Measurements from ENCODE around the gene PPARG.
"Not testable (repeated sequence)": the region's sequence is repeated elsewhere in the genome, so short reads cannot be mapped to it uniquely, and the experiment has no call there.

The PPARG gene

DNA sequence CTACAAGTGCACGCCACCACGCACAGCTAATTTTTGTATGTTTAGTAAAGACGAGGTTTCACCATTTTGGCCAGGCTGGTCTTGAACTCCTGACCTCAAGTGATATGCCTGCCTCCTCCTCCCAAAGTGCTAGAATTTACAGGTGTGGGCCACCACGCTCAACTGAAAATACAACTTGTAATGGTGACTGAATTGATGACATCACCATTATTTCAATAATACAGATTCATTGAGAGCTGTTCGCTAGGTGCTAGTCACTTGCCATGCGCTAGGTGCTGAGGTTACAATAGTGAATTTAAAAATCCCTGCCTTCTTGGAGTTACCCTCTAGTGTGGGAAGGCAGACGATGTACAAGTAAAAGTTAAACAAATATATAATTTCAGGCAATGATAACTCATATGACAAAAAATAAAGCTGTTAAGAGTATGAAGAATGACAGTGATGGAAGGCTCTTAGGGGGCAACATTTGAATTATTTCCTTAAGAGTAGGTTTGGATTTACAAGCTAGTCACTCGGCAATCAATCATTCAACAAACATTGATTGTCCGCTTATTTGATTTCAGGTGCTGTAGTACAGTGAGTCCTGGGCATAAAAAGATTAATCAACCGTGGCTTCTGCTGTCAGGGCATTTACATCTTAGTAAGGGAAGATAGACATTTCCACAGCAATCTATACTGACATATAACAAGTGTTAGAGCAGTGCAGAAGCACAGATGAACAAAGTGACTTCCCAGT, 9.1 kb upstream of the PPARG start:
- no peak for DNase-seq

DNA sequence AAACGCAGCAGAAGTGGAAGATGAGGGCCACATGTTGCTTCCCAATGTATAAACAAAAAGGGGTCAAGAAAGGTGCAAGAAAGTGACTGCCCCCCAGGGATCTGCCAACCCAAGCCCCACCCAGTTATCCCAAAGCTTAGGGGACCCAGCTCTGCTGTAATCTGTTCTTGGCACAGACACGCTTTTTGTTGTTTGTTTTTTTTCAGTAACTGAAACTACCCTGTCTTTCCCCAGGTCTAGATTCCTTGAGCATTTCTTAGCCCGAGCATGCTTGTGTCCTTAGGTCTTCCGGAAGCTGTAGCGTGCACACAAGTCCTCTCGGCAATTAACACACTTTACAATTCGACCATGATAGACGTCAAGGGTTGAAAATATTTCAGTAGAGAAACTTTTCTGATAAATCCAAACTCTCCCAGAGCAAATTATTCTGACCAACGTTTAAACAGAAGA, 8.5 kb upstream of the PPARG start:
- no peak for DNase-seq

GRCh38 chr3:12284591-12284990, 4.3 kb upstream of the PPARG start:
- no peak for DNase-seq

DNA sequence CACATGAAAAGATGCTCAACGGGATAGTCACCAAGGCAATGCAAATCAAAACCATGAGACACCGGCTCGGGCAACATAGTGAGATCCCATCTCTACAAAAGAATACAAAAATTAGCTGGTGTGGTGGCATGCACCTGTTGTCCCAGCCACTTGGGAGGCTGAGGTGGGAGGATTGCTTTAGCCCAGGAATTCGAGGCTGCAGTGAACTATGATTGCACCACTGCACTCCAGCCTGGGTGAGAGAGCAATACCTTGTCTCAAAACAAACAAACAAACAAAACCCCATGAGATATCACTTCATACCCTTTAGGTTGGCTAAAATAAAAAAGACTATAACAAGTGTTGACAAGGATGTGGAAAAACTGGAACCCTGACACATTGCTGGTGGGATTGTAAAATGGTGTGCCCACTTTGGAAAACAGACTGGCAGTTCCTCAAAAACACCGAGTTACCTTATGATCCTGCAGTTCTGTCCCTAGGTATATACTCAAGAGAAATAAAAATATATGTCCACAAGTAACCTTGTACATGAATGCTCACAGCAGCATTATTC, 3.8 kb upstream of the PPARG start:
- DNase-seq, result no peak

- DNase-seq, result not testable (repeated sequence)
Observed at GRCh38 chr3:12285779-12286178, 3.1 kb upstream of the PPARG start.

- no peak for DNase-seq
Observed at GRCh38 chr3:12286504-12286903, 2.4 kb upstream of the PPARG start.

GRCh38 chr3:12286927-12287726, 1.7 kb upstream of the PPARG start:
- no peak for DNase-seq

- DNase-seq, result no peak
Observed at GRCh38 chr3:12287727-12288181, 1.1 kb upstream of the PPARG start.

GRCh38 chr3:12289524-12289923, 654 bp downstream of the PPARG start:
- DNase-seq, result no peak

DNA sequence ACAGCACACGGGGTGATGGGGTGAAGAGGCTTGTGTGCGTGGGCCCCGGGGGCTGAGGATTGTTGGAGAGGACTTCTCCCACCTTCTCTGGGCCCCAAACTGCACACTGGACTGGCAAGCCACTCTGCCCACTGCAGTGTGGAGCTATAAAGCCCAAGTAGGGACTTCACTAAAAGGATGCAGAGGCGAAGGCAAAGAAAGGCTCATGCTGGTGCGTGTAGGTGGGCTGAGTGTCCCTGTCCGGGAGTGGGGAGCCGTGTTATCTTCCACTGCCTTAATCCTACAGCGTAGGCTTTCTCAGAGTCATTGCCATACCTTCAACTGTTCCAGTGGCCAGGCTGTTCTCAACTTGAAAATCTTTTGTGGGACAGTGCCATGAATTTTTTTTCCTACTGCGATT, 3.9 kb downstream of the PPARG start:
- DNase-seq, result no peak

- no peak for DNase-seq
Observed at GRCh38 chr3:12294885-12295580, 6.2 kb downstream of the PPARG start.

DNA sequence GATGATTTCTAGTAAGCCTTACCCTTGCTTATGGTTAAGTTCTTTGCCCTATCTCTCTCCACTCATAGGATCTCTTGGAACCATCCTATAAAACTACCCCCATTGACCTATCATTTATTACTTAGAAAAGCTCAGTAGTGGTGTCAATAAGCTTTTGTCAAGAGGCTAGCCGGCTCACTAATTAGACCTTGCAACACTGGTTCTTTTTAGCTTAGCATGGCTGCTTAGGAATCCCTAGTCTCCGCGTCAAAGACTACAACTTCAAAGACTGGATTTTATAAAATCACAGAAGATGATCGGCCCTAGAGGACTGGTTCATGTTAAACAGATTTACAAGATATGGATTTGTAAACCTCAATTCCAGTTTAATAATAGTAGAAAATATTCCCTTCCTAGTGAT, 7.6 kb downstream of the PPARG start:
- DNase-seq, result no peak

DNA sequence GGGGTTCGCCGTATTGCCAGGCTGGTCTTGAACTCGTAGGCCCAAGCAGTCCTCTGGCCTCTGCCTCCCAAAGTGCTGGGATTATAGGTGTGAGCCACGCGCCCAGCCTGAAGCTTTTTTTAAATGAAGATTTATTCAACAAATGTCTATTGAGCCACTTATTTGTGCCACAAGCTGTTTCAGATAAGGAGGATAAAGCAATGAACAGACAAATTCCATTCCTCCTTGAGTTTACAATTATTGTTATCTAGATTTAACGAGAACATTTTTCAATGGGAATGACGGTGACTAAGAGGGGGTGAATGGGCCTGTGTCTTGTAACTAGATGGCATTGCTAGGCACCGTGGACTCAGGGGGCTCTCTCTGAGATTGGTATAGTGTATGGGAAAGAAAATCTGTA, 10.2 kb downstream of the PPARG start:
- DNase-seq, result no peak

DNA sequence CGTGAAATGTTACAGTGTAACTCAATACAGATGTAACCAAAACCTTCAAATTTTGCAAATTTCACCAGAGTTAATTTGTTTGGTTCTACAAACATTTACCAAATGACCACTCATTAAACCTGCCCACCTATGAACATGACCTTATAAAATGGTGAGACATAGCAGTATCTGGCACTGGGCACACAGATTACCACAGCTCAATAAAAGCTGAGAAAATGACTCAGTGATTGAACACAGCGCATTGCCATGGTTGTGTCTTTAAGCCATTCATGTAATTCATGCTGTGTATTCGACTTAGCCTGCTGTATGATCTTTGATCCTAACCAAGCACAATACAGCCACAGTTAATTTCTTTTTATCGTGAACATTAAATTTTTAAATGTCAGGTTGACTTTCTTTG, 11.3 kb downstream of the PPARG start:
- DNase-seq, result no peak

GRCh38 chr3:12301031-12301430, 12.2 kb downstream of the PPARG start:
- no peak for DNase-seq

- DNase-seq, result no peak
Observed at GRCh38 chr3:12301513-12301912, 12.6 kb downstream of the PPARG start.

- DNase-seq, result no peak
Observed at GRCh38 chr3:12302564-12302963, 13.7 kb downstream of the PPARG start.

GRCh38 chr3:12303534-12303933, 14.7 kb downstream of the PPARG start:
- DNase-seq, result no peak

DNA sequence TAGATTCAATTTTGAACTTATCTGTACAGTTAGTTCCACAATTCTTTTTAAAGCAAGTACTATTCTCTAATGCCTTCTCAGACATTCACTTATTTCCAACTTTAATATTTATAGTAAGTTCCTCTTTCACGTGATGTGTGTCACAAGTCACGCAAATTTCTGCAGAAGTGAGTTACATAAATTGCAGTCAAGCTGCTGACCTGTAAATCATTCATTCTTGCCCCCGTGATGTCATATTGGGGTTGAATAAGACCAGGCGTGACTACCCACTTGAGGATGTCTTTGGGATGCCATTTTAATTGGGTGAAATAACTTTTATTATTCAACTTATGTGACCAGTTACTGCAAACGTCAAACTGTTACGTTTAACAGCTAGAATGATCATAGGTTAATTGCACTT, 15.1 kb downstream of the PPARG start:
- no peak for DNase-seq

DNA sequence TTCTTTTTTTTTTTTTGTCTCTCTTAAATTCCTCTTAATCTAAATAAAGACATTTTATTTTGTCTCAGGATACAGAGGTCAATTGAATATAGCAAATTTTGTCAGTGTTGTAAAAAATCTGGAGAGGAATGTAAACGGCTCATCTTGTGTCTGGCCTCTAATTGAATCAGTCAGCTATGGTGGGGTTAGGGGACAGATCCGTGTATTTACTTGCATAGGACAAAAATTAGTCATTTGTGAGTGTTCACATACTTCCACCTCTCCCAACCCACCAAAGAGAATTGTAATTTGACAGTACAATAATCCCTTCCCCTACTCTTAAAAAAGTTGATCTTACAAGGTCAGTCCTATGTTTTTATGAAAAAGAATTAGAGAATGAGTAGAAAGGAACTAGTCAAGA, 18.3 kb downstream of the PPARG start:
- no peak for DNase-seq

GRCh38 chr3:12308517-12308916, 19.6 kb downstream of the PPARG start:
- DNase-seq, result no peak

DNA sequence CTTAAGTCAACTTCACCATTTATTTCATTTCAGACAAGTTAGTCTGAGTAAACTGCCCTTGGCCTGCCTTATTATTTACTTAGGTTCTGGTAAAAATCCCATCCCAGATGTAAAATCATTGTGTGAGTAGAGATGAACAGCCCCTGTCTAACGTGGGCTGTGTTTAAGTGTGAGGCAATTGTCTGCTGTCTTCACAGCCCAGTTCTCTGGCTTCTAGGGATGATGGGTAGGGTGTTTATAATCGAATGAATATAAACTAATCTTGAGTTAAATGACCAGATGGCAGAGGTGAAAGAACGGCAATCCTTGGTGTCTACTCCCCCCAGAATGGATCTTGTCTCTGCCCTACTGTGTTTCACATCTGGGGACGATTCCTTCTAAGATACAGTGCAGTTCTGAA, 20.8 kb downstream of the PPARG start:
- no peak for DNase-seq

DNA sequence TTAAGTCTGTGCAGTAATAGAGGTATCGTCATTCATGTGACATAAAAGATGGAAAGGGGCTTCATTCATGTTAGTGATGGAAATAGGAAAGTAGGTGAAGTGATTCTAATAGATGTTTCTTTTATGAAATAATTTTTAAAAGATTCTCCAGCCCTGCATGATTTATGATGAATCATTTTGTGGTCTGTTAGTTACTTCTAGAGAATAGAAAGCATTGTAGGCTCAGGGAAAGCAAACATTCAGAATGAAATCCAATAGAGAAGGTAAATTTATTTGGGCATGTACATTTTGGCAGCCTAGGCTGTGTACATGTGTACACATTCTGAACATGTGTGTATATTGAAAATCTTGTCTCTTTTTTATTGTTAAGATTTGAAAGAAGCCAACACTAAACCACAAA, 23.1 kb downstream of the PPARG start:
- no peak for DNase-seq
